Brain pericyte (primary cell): ENCODE measurements around the gene UBR7.
A peak's percentile ranks its signal among the peaks of the same experiment; 100 is the strongest.
"Not testable (repeated sequence)": the region's sequence is repeated elsewhere in the genome, so short reads cannot be mapped to it uniquely, and the experiment has no call there.

Source experiments
- DNase-seq: peaks from one replicate; pipeline ENCODE4 v3.0.0-alpha.2; 2012; ENCODE audit warnings: low read depth, low spot score

The UBR7 gene, protein sequence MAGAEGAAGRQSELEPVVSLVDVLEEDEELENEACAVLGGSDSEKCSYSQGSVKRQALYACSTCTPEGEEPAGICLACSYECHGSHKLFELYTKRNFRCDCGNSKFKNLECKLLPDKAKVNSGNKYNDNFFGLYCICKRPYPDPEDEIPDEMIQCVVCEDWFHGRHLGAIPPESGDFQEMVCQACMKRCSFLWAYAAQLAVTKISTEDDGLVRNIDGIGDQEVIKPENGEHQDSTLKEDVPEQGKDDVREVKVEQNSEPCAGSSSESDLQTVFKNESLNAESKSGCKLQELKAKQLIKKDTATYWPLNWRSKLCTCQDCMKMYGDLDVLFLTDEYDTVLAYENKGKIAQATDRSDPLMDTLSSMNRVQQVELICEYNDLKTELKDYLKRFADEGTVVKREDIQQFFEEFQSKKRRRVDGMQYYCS

DNA sequence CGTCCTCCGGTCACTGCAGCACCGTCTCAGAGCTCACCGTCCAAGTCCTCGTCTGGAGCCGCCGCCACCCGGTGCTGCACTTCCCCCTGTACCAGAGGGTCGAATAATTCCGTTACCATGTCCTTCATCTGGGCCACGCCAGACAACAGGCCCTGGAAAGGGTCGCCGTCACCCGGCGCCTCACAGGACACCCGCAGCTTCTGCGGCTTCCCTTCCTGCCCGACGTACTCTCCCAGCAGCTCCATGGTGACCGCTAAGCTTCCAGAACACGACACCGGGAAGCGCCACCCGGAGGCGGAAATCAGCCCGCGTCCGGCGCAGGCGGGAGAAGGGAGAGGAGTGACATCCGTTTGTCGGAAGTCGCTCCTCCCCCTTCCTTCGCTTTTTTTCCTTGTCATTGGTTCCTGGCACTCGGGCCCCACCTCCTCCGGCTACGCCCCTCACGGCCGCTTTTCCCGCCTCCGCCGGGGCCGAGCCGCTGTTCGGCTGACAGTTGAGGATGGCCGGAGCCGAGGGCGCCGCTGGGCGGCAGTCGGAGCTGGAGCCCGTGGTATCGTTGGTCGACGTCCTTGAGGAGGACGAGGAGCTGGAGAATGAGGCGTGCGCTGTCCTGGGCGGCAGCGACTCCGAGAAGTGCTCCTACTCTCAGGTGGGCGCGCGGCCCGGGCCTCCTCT lies at the start of gene UBR7, which contains the start of gene GON7:
UBR7 (plus strand) TSS at position 464 of the 675 bp plus-strand sequence; CDS start at position 500, 36 bp downstream.
GON7 (minus strand) TSS at position 273 of the 675 bp plus-strand sequence; CDS start at position 245, 28 bp downstream.
- peak; percentile 85 for DNase-seq

DNA sequence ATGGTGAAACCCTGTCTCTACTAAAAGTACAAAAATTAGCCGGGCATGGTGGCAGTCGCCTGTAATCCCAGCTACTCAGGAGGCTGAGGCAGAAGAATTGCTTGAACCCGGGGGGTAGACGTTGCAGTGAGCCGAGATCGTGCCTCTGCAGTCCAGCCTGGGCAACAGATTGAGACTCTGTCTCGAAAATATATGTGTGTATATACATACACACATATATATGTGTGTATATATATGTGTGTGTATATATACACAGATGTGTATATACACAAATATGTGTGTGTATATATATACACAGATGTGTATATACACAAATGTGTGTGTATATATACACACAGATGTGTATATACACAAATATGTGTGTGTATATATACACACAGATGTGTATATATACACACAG lies 48.7 kb upstream of the UBR7 start:
- DNase-seq = not testable (repeated sequence)

DNA sequence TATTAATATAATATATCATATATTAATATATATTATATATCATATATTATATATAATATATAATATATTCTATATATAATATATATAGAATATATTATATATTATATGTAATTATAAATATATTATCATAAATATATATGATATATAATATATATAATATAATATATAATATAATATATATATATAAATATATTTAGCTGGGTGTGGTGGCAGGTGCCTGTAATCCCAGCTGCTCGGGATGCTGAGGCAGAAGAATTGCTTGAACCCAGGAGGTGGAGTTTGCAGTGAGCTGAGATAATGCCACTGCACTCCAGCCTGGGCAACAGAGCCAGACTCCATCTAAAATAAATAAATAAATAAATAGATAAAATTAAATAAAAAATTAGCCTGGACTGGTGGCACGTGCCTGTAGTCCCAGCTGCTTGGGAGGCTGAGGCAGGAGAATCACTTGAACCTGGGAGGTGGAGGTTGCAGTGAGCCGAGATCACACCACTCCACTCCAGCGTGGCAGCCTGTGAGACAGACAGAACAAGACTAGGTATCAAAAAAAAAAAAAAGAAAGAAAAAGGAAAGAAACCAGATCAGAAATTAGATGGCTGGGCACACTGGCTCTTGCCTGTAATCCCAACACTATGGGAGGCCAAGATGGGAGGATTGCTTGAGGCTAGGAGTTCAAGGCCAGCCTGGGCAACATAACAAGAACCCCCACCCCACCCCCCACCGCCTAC lies 47.3 kb upstream of the UBR7 start:
- DNase-seq = not testable (repeated sequence)

DNA sequence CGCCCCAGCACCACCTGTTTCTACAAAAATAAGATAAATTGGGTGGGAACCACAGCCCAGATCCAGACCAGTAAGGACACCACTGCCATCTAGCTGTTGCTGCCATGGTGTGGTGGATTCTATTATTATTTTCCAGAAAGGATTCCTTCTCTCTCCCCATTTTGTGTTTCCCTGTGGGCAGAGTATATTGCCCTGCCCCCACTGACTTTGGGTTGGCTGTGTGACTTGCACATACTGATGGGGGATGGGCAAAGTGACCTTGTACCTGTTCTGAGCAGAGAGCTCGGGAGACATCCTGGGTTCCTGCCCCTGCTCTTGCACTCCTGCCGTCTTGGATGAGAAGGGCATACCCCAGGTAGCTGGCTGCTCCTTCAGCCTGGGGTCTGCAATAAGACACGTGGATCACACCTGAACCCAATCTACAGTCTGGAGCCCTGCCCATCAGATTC lies 46.7 kb upstream of the UBR7 start:
- DNase-seq = no peak

DNA sequence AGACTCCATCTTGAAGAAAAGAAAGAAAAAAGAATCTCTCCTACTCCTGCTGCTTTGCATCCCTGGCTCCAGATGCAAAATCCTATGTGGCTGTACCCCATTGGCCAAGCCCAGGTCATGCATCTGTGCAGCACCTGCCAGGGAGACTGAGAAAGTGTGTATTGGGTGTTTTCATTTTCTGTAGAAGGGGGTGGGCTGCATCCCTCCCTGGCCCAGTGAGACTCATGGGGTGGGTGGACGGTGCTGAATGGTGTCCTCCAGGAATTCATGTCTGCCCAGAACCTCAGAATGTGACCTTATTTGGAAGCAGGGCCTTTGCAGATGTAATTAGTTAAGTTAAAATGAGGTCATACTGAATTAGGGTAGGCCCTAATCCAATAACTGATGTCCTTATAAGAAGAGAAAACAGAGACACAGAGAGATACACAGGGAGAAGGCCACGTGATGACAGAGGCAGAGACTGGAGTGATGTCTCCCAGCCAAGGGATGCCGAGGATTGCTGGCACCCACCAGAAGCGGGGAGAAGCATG lies 45.6 kb upstream of the UBR7 start:
- DNase-seq = no peak

DNA sequence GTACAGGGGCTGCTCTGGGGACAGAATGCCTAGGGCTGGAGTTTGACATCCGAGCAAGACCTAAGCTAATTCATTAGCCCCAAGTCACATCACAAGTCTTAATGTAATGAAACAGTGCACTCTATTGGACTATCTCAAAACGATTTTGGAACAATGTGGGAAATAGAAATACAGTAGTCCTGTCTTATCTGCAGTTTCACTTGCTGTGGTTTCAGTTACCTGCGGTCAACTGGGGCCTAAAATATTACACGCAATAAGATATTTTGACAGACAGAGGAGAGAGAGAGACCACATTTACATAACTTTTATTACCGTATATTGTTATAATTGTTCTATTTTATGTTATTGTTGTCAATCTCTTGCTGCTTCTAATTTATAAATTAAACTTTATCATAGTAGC lies 43.5 kb upstream of the UBR7 start:
- no peak for DNase-seq

DNA sequence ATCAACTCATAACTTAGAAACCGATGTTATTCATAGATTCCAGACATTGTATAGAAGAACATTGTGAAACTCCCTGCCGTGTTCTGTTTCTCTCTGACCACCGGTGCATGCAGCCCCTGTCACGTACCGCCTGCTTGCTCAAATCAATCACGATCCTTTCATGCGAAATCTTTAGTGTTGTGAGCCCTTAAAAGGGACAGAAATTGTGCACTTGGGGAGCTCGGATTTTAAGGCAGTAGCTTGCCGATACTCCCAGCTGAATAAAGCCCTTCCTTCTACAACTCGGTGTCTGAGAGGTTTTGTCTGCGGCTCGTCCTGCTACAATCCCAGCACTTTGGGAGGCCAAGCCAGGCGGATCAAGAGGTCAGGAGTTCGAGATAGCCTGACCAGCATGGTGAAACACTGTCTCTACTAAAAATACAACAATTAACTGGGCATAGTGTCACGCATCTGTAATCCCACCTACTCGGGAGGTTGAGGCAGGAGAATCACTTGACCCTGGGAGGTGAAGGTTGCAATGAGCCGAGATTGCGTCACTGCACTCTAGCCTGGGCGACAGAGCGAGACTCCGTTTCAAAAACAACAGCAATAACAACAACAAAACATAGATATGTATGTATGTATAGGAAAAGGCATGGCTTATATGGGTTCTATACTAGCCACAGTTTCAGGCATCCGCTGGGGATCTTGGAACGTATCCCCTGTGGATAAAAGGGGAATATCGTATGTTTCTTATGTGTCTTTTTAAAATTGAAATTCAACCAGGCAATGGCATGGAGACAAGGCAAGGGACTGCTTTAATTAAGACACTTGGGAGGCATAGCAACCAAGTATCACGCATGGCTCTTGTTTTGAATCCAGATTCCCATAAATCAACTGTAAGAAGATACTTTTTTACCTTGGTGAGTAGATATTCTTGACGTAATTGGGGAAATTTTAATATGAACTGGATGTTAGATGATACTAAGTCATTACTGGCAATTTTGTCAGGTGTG lies 41.5 kb upstream of the UBR7 start:
- DNase-seq = not testable (repeated sequence)

DNA sequence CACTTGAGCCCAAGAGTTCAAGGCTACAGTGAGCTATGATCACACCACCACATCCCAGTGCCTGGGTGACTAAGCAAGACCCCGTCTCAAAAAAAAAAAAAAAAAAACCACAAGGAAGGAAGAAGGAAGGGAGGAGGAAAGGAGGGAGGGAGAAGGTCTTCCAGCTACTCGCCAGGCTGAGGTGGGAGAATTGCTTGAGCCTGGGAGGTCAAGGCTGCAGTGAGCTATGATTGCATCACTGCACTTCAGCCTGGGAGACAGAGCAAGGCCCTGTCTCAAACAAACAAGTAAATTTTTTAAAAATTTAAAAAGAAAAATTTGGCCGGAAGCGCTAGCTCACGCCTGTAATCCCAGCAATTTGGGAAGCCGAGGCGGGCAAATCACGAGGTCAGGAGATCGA lies 38.4 kb upstream of the UBR7 start:
- DNase-seq = not testable (repeated sequence)

DNA sequence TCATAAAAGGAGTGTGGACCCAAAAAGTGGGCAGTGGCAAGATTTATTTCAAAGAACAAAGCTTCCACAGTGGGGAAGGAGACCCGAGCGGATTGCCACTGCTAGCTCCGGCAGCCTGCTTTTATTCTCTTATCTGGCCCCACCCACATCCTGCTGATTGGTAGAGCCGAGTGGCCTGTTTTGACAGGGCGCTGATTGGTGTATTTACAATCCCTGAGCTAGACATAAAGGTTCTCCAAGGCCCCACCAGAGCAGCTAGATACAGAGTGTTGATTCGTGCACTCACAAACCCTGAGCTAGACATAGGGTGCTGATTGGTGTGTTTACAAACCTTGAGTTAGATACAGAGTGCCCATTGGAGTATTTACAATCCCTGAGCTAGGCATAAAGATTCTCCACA lies 37.4 kb upstream of the UBR7 start:
- not testable (repeated sequence) for DNase-seq

DNA sequence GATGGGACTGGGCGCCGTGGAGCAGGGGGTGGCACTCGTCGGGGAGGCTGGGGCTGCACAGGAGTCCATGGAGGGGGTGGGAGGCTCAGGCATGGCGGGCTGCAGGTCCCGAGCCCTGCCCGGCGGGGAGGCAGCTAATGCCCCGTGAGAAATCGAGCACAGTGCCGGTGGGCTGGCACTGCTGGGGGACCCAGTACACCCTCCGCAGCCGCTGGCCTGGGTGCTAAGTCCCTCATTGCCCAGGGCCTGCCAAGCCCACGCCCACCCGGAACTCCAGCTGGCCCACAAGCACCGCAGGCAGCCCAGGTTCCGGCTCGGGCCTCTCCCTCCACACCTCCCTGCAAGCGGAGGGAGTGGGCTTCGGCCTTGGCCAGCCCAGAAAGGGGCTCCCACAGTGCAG lies 36.9 kb upstream of the UBR7 start:
- DNase-seq = not testable (repeated sequence)

DNA sequence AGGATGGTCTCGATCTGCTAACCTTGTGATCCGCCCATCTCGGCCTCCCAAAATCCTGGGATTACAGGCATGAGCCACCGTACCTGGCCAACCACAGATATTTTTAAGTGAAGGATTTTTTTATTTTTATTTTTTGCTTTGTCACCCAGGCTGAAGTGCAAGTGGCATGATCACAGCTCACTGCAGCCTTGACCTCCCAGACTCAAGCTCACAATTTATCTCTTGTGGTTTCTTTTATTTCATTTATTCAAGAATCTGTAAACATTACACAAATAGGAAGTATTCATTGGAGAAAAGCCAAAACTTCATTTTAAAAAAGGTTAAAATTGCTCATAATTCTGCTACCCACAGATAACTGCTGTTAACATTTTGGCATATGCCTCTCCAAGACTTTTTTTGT lies 35.7 kb upstream of the UBR7 start:
- no peak for DNase-seq

DNA sequence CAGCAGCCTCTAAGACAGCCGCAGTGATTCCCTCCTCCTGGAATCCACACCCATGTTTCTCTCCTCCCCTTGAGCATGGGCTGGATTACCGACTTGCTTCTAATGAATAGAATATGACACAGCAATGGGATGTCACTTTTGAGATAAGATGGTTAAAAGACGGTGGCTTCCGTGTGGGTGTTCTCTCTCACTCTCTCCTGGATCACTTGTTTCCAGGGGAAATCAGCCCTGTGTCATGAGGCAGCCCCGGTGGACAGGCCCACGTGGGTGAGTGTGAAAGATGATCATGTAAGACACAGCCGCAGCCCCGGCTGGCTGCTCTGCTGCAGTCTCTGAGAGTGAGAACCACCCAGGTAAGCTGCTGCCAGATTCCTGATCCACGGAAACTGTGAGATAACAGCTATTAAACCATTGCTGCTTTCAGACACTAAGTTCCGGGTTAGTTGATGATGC lies 33.1 kb upstream of the UBR7 start:
- no peak for DNase-seq

DNA sequence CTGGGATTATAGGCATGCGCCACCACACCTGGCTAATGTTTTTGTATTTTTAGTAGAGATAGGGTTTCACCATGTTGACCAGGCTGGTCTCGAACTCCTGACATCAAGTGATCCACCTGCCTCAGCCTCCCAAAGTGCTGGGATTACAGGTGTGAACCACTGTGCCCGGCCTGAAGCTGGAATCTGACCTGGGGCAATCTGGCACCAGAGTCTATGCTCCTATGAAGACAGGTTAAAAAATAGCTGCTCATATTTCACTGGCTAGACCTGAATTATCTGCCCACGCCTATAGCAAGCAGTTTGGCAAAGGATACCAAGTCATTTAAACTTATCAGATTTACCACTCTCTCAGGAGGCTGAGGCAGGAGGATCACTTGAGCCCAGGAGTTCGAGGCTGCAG lies 32.3 kb upstream of the UBR7 start:
- DNase-seq = not testable (repeated sequence)

DNA sequence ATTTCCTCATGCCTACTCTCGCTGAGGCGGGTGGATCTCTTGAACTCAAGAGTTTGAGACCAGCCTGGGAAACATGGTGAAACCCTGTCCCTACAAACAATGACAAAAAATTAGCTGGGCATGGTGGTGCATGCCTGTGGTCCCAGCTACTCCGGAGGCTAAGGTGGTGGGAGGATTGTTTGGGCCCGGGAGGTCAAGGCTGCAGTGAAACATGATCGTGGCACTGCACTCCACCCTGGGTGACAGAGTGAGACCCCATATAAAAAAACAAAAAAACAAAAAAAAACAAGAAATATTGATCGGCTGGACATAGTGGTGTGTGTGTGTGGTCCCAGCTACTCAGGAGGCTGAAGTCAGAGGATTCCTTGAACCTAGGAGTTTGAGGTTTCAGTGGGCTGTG lies 31.6 kb upstream of the UBR7 start:
- DNase-seq = no peak

DNA sequence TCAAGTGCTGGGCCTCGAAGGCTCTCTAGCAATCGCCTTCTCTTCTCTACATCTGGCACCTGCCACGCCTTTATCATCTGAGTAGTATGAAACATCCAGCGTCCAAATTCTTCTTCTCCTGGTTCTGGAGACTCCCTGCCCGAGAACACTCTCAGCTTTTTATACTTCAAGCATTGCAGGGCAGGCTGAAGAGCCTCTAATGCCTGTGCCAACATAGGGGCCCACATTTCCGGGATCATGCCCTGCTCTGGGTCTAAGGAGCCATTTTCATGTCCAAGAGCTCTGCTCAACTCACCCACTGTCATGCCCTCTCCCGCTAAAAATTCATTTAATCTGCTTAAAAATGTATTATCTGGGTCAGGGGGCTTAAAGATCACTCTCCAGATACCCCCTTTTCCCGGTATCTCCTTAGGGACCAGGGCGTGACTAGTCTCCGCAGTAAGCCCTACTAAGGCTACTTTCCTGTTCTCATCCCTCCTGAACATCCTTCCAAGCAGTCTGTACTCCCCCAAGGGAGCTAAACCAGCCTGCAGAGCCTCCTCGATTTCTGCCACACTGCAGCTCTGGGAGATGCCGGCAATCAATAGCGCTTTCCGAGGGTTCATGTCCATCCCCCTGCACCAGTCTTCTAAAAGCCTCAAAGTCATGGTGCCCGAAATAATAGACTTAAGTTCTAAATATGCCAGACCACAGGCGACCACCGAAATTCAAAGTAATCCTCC lies 23.3 kb upstream of the UBR7 start:
- no peak for DNase-seq

DNA sequence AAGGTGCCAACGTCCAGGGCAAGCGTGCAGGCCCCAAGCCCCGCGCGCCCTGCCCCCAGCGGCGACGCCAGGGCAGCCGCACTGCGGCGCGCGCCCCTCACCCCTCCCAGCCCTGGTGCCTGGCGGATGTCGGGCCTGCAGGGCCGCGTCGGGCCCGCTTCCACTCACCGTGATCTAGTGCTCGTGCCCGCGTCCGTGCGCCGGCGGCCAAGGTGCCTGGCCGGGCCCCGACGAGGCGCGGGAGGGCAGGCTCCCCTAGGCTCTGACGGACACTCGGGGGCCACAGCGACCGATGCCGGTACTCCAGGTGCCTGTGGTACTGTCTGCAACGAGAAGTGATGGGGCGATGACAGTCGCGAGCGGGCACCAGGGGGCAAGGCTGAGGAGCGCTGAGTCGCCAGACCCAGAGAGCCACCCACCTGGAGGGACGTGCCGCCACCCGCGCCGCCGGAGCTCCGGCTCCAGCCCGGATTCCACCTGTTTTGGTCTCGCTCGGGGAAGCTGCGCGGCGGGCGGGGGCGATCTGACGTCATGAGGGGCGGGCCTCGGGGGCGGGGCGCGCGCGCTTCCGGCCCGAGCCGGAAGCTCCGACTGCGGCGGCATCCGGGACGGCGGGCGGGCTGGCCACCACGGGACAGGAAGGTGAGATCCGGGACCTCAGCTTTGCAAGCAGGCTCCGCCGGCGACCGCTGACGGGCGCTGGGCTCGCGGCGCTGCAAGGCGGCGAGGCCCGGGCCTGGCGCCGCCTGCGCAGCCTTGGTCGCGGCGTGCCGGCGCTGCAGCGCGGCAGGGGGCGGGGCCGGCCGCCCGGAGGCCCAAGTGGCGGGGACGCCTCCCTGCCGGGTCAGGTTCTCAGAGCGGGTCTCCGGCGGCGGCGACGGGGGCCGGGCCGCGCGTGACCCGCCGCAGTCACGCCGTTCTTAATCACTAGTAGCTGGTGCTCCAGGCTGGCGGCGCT lies 22.4 kb upstream of the UBR7 start, which contains the start of the genes LYSET and MOAP1:
LYSET (plus strand) TSS at position 927 of the 958 bp plus-strand sequence. CDS start 89 bp downstream, outside the sequence.
MOAP1 (minus strand) TSS at position 507 of the 958 bp plus-strand sequence. CDS start 655 bp downstream, outside the sequence.
- DNase-seq = no peak

DNA sequence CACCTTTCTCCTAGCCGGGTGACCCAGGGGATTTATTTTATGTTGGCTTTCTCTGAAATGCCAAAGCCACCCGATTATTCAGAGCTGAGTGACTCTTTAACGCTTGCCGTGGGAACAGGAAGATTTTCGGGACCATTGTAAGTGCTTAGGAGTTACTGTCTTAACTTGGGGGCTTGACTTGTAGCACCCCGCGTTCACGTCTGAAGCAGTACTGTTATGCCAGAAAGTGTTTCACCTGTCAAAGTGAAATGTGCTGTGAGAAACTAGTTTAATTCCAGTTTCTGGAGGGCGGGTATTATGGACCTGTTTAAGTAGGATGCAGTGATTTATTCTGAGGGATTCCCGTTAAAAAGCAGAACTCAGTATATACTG lies 21.7 kb upstream of the UBR7 start:
- DNase-seq = no peak

DNA sequence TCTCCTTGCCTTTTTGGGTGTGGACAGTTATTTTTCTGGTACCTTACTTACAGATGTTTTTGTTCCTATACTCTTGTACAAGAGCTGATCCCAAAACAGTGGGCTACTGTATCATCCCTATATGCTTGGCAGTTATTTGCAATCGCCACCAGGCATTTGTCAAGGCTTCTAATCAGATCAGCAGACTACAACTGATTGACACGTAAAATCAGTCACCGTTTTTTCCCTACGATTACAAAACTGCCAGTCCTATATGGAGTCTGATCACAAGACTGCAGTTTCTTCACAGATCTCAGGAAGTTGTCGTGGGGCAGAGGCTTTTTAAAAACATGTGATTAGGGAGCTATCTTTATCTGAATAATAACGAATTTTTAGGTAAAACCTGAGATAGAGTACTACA lies 20.6 kb upstream of the UBR7 start:
- DNase-seq = no peak
